SK-N-SH treated with all-trans-retinoic acid at 6 μM for 48 hours (cell line): ENCODE measurements around the gene HSBP1L1.

ENCODE experiments used
- ARNTL ChIP-seq: fragments of 450-650 bp; formaldehyde crosslinking; IDR thresholded peaks from 2 replicates; pipeline ENCODE4 v1.5.0; 2020; ENCODE audit warnings: low read depth, mild to moderate bottlenecking, moderate library complexity, borderline replicate concordance
- ISL1 ChIP-seq: fragments of 250-450 bp; sonication (Bioruptor Pico); IDR thresholded peaks from 2 replicates; pipeline ENCODE4 v2.1.2; 2022; ENCODE audit warnings: mild to moderate bottlenecking, moderate library complexity
- PPARA ChIP-seq: fragments of 250-450 bp; sonication (Bioruptor Pico); IDR thresholded peaks from 2 replicates; pipeline ENCODE4 v1.5.0; 2020; ENCODE audit warnings: mild to moderate bottlenecking, borderline replicate concordance
- SNAI2 ChIP-seq: fragments of 250-450 bp; sonication (Bioruptor Pico); IDR thresholded peaks from 2 replicates; pipeline ENCODE4 v1.5.0; 2020; ENCODE audit warnings: mild to moderate bottlenecking, moderate library complexity
- ZFP30 ChIP-seq: fragments of 450-650 bp; formaldehyde crosslinking; IDR thresholded peaks from 2 replicates; pipeline ENCODE4 v1.5.0; 2022; ENCODE audit warnings: mild to moderate bottlenecking, moderate library complexity
- TF ChIP-seq, protein P1 (sequence below): fragments of 250-450 bp; sonication (Bioruptor Pico); IDR thresholded peaks from 2 replicates; pipeline ENCODE4 v1.8.0; 2021; ENCODE audit warnings: low read depth, mild to moderate bottlenecking, moderate library complexity, borderline replicate concordance

DNA sequence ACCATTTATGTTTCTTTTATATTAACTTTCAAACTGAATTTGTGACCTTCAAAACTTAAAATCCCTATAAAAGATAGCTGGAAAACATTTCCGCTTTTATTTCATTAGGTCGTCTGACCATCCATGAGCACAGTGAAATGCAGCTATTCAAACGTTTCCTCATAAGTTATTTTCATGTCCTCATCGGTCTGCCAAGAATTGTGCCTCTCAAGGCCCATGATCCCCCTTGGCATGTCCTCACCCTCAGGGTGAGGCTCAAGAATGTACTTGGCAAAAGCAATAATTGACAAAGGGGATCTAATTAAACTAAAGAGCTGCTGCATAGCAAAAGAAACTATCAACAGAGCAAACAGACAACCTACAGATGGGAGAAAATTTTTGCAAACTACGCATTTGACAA is 25.3 kb upstream of the HSBP1L1 start:
- TF ChIP-seq ZFP30 (CRISPR knock-in tag) (no peak), ISL1 (CRISPR knock-in tag) (no peak), ARNTL (no peak), PPARA (no peak), SNAI2 (CRISPR knock-in tag) (no peak)
- TF ChIP-seq, protein P1, sequence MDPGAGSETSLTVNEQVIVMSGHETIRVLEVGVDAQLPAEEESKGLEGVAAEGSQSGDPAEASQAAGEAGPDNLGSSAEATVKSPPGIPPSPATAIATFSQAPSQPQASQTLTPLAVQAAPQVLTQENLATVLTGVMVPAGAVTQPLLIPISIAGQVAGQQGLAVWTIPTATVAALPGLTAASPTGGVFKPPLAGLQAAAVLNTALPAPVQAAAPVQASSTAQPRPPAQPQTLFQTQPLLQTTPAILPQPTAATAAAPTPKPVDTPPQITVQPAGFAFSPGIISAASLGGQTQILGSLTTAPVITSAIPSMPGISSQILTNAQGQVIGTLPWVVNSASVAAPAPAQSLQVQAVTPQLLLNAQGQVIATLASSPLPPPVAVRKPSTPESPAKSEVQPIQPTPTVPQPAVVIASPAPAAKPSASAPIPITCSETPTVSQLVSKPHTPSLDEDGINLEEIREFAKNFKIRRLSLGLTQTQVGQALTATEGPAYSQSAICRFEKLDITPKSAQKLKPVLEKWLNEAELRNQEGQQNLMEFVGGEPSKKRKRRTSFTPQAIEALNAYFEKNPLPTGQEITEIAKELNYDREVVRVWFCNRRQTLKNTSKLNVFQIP (CRISPR knock-in tag) = no peak
